Osteocyte (in vitro differentiated cells): ENCODE results near the gene TMEM220. TPM values are rescaled to one million over a fixed set of nuclear protein-coding genes. Genes with fewer than 3 reads are reported as not detected.
A peak's percentile ranks its signal among the peaks of the same experiment; 100 is the strongest.

Experiments used
- DNase-seq: peaks from one replicate; pipeline ENCODE4 v3.0.0; 2021; ENCODE audit warnings: mixed read lengths; ENCODE audit not compliant: unreplicated experiment; ENCODE audit errors: extremely low spot score
- H3K27ac Mint-ChIP-seq: one replicate; pipeline ENCODE4 v1.8.0; 2021; ENCODE audit warnings: mild to moderate bottlenecking, mixed read lengths; ENCODE audit not compliant: unreplicated experiment
- H3K27me3 Mint-ChIP-seq: one replicate; pipeline ENCODE4 v1.8.0; 2021; ENCODE audit warnings: mixed read lengths; ENCODE audit not compliant: unreplicated experiment
- H3K36me3 Mint-ChIP-seq: one replicate; pipeline ENCODE4 v1.8.0; 2021; ENCODE audit warnings: mixed read lengths; ENCODE audit not compliant: unreplicated experiment
- H3K4me1 Mint-ChIP-seq: one replicate; pipeline ENCODE4 v1.8.0; 2021; ENCODE audit warnings: mixed read lengths; ENCODE audit not compliant: unreplicated experiment
- H3K4me3 Mint-ChIP-seq: one replicate; pipeline ENCODE4 v1.8.0; 2021; ENCODE audit warnings: mild to moderate bottlenecking, moderate library complexity, mixed read lengths; ENCODE audit not compliant: unreplicated experiment
- H3K9me3 Mint-ChIP-seq: one replicate; pipeline ENCODE4 v1.8.0; 2021; ENCODE audit warnings: mixed read lengths; ENCODE audit not compliant: unreplicated experiment
- CTCF ChIP-seq: fragments of 200-600 bp; sonication (generic); IDR thresholded peaks from 2 replicates; pipeline ENCODE4 v1.5.0; 2021; ENCODE audit warnings: antibody characterized with exemption, mild to moderate bottlenecking, moderate library complexity
- total RNA-seq: library from RNA; stranded (reverse); gene quantifications from 2 replicates; pipeline ENCODE4 v1.2.1, GENCODE V29; 2021

TMEM220 gene
- total RNA-seq, 1 donor from 2014 or later: 6.8 TPM

- no peak for TF ChIP-seq CTCF
- peaks cover 14% of the 10 kb centered on the region for H3K4me1 Mint-ChIP-seq
- H3K9me3 Mint-ChIP-seq: no peaks in the 10 kb centered on the region
- no peak for DNase-seq
- peaks cover 3% of the 10 kb centered on the region for H3K36me3 Mint-ChIP-seq
- peak overlapping the region; percentile 81 for H3K27ac Mint-ChIP-seq
- H3K27me3 Mint-ChIP-seq: peaks cover 2% of the 10 kb centered on the region
- H3K4me3 Mint-ChIP-seq: no peak overlapping the region
Measured at GRCh38 chr17:10728331-10728892, 1.4 kb downstream of the TMEM220 start.

- no peak overlapping the region for H3K4me3 Mint-ChIP-seq
- no peak overlapping the region for H3K27ac Mint-ChIP-seq
- no peak for DNase-seq
- H3K9me3 Mint-ChIP-seq: no peaks in the 10 kb centered on the region
- peaks cover 5% of the 10 kb centered on the region for H3K36me3 Mint-ChIP-seq
- no peaks in the 10 kb centered on the region for H3K27me3 Mint-ChIP-seq
- peaks cover 14% of the 10 kb centered on the region for H3K4me1 Mint-ChIP-seq
- TF ChIP-seq CTCF: no peak
Measured at GRCh38 chr17:10727192-10727591, 2.6 kb downstream of the TMEM220 start.

GRCh38 chr17:10726196-10726595 lies 3.6 kb downstream of the TMEM220 start:
- no peak for DNase-seq
- Mint-ChIP-seq H3K27ac (no peak overlapping the region), H3K4me3 (no peak overlapping the region), H3K9me3 (no peaks in the 10 kb centered on the region), H3K36me3 (peaks cover 5% of the 10 kb centered on the region), H3K27me3 (no peaks in the 10 kb centered on the region), H3K4me1 (peaks cover 13% of the 10 kb centered on the region)
- TF ChIP-seq CTCF: no peak

GRCh38 chr17:10725262-10725661 lies 4.6 kb downstream of the TMEM220 start:
- no peak overlapping the region for H3K27ac Mint-ChIP-seq

More at GRCh38 chr17:10725262-10725661, 4.6 kb downstream of the TMEM220 start:
- H3K4me3 Mint-ChIP-seq: no peak overlapping the region
- peaks cover 5% of the 10 kb centered on the region for H3K36me3 Mint-ChIP-seq
- H3K9me3 Mint-ChIP-seq: no peaks in the 10 kb centered on the region
- peaks cover 5% of the 10 kb centered on the region for H3K4me1 Mint-ChIP-seq
- no peak for DNase-seq
- no peak for TF ChIP-seq CTCF
- no peaks in the 10 kb centered on the region for H3K27me3 Mint-ChIP-seq
